22Rv1 (cell line): ENCODE measurements around the gene SPAG6.

Experiments used
- CTCF ChIP-seq: fragments of 450-650 bp; IDR thresholded peaks from 2 replicates; pipeline ENCODE4 v1.5.1; 2017; ENCODE audit warnings: mild to moderate bottlenecking
- ZFX ChIP-seq: fragments of 450-650 bp; IDR thresholded peaks from 2 replicates; pipeline ENCODE4 v1.6.1; 2017; ENCODE audit warnings: antibody characterized with exemption, borderline replicate concordance

DNA sequence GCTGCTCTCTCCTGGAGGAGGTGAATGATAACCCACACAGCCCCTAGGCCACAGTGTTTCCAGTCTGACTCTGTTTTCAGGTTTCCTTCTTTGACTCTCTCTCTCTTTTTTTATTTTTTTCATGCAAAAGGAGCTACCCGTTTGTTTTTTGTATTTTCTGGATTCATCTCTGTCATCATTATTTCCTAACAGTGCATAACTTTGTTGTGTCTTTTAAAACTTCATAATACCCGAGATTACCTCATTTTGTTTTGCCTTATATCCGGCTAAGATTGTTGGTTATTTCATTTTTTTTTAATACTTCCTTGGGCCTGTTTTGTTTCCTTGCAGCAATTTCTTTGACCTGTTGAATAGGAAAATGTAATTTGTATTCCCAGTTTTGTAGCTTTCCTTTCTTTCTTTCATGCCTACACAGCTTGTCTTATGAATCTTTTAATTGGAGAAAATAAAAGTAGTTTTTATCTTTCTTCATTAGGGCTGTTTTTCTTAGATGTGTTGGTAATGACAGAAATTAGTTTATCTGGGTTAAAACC is 72.5 kb downstream of the SPAG6 start:
- TF ChIP-seq CTCF = no peak
- no peak for TF ChIP-seq ZFX
